Activated naive CD4-positive, alpha-beta T cell treated with anti-CD3 and anti-CD28 coated beads, Interleukin-2, amount 10 ng/mL, durations not matched to agents 7 days and 5 days (primary cell): ENCODE measurements around the gene CDH13.

Source experiments
- CTCF ChIA-PET: fragments of 350-600 bp; sonication (Branson Sonifier 250); formaldehyde crosslinking; loops from one replicate; lab custom pipeline; 2021; ENCODE audit warnings: antibody characterized with exemption; lab: Charles Lee
- DNase-seq: peaks from one replicate; pipeline ENCODE4 v3.0.0-alpha.2; 2020
- H3K27ac Mint-ChIP-seq: one replicate; pipeline ENCODE4 v1.8.0; 2021; ENCODE audit warnings: mild to moderate bottlenecking, moderate library complexity, mixed read lengths
- H3K27me3 Mint-ChIP-seq: one replicate; pipeline ENCODE4 v1.8.0; 2021; ENCODE audit warnings: mild to moderate bottlenecking, mixed read lengths
- H3K36me3 Mint-ChIP-seq: one replicate; pipeline ENCODE4 v1.8.0; 2021; ENCODE audit warnings: mixed read lengths
- H3K4me1 Mint-ChIP-seq: one replicate; pipeline ENCODE4 v1.8.0; 2021; ENCODE audit warnings: mixed read lengths
- H3K4me3 Mint-ChIP-seq: one replicate; pipeline ENCODE4 v1.8.0; 2021; ENCODE audit warnings: mild to moderate bottlenecking, moderate library complexity, mixed read lengths
- H3K9me3 Mint-ChIP-seq: one replicate; pipeline ENCODE4 v1.8.0; 2021; ENCODE audit warnings: mixed read lengths

CDH13 gene

DNA sequence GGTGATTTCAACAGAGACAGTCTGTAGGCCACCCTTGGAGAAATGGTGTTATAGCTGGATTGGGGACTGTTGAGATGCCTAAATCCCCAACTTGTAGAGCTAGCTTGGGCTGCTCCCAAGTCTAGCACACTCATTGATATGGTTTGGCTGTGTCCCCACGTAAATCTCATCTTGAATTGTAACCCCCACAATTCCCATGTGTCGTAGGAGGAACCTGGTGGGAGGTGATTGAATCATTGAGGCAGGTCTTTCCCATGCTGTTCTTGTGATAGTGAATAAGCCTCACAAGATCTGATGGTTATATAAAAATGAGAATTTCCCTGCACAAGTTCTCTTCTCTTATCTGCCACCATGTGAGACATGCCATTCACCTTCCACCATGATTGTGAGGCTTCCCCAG, 536.0 kb downstream of the CDH13 start:
- Mint-ChIP-seq H3K27me3 (no peaks in the 10 kb centered on the region), H3K4me1 (no peaks in the 10 kb centered on the region), H3K36me3 (no peaks in the 10 kb centered on the region), H3K9me3 (peaks cover 6% of the 10 kb centered on the region), H3K27ac (no peak overlapping the region), H3K4me3 (no peak overlapping the region)
- CTCF ChIA-PET: no interaction called here
- no peak for DNase-seq

GRCh38 chr16:83164816-83165215, 538.0 kb downstream of the CDH13 start:
- no peak for DNase-seq
- Mint-ChIP-seq H3K27me3 (no peaks in the 10 kb centered on the region), H3K4me1 (no peaks in the 10 kb centered on the region), H3K27ac (no peak overlapping the region), H3K36me3 (no peaks in the 10 kb centered on the region), H3K4me3 (no peak overlapping the region), H3K9me3 (peaks cover 4% of the 10 kb centered on the region)
- CTCF ChIA-PET: no interaction called here

GRCh38 chr16:83171396-83171795, 544.6 kb downstream of the CDH13 start:
- no peaks in the 10 kb centered on the region for H3K4me1 Mint-ChIP-seq
- H3K9me3 Mint-ChIP-seq: peaks cover 7% of the 10 kb centered on the region
- CTCF ChIA-PET: no interaction called here
- no peaks in the 10 kb centered on the region for H3K27me3 Mint-ChIP-seq
- no peaks in the 10 kb centered on the region for H3K36me3 Mint-ChIP-seq
- no peak for DNase-seq
- H3K27ac Mint-ChIP-seq: no peak overlapping the region
- no peak overlapping the region for H3K4me3 Mint-ChIP-seq

DNA sequence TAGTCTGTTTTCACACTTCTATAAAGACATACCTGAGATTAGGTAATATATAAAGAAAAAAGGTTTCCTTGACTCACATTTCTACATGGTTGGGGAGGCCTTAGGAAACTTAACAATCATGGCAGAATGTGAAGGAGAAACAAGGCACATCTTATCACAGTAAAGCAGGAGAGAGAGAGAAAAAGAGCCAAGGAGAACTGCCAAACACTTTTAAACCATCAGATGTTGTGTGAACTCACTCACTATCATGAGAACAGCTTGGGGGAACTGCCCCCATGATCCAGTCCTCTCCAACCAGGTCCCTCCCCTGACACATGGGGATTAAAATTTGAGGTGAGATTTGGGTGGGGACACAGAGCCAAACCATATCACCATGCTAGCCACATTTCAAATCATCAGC, 547.9 kb downstream of the CDH13 start:
- no peaks in the 10 kb centered on the region for H3K36me3 Mint-ChIP-seq
- H3K4me3 Mint-ChIP-seq: no peak overlapping the region
- H3K27ac Mint-ChIP-seq: no peak overlapping the region
- CTCF ChIA-PET: no interaction called here
- no peaks in the 10 kb centered on the region for H3K4me1 Mint-ChIP-seq
- no peak for DNase-seq
- H3K27me3 Mint-ChIP-seq: no peaks in the 10 kb centered on the region
- peaks cover 7% of the 10 kb centered on the region for H3K9me3 Mint-ChIP-seq

- Mint-ChIP-seq H3K36me3 (no peaks in the 10 kb centered on the region), H3K27me3 (no peaks in the 10 kb centered on the region), H3K4me1 (no peaks in the 10 kb centered on the region), H3K4me3 (no peak overlapping the region), H3K27ac (no peak overlapping the region), H3K9me3 (peaks cover 4% of the 10 kb centered on the region)
- no peak for DNase-seq
- CTCF ChIA-PET: no interaction called here
Measured at GRCh38 chr16:83176802-83177201, 550.0 kb downstream of the CDH13 start.

DNA sequence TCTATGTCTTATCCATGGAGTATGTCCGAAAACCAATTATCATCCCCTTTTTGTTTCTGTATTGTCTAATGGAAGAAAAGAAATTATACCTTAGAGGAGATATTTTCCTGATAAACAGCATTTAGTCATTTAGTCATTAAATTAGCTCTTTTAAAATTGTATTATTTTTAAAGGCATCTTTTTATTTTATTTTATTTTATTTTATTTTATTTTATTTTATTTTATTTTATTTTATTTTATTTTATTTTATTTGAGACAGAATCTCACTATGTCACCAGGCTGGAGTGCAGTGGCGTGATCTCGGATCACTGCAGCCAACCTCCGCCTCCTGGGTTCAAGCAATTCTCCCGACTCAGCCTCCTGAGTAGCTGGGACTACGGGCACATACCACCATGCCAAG, 559.1 kb downstream of the CDH13 start:
- Mint-ChIP-seq H3K4me3 (no peak overlapping the region), H3K4me1 (no peaks in the 10 kb centered on the region), H3K27me3 (no peaks in the 10 kb centered on the region), H3K27ac (no peak overlapping the region), H3K9me3 (no peaks in the 10 kb centered on the region), H3K36me3 (no peaks in the 10 kb centered on the region)
- no peak for DNase-seq
- CTCF ChIA-PET: no interaction called here

DNA sequence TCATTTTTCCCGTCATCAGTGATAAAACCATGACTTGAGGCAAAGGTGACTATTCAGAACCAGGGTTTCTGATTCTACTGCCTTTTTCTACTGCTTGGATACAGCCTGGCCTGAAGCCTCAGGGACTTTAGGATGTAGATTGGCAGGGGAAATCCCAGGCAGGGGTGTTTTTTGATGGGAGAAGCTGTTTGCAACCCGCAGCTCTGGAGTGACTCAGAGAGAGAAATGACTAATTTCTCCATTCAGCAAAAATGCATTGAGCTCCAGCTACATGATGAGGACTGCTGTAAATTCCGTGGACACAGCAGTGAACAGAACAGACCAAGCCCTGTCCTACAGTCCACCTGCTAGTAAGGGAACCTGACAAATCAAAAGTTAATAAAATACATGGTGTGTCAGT, 560.6 kb downstream of the CDH13 start:
- no peaks in the 10 kb centered on the region for H3K27me3 Mint-ChIP-seq
- no peaks in the 10 kb centered on the region for H3K36me3 Mint-ChIP-seq
- CTCF ChIA-PET: no interaction called here
- no peak for DNase-seq
- H3K4me3 Mint-ChIP-seq: no peak overlapping the region
- no peak overlapping the region for H3K27ac Mint-ChIP-seq
- no peaks in the 10 kb centered on the region for H3K4me1 Mint-ChIP-seq
- H3K9me3 Mint-ChIP-seq: no peaks in the 10 kb centered on the region

GRCh38 chr16:83196796-83197195, 570.0 kb downstream of the CDH13 start:
- H3K27me3 Mint-ChIP-seq: no peaks in the 10 kb centered on the region
- no peak overlapping the region for H3K4me3 Mint-ChIP-seq

GRCh38 chr16:83197450-83197849, 570.7 kb downstream of the CDH13 start:
- H3K36me3 Mint-ChIP-seq: no peaks in the 10 kb centered on the region
- no peaks in the 10 kb centered on the region for H3K4me1 Mint-ChIP-seq
- CTCF ChIA-PET: no interaction called here

More at GRCh38 chr16:83196796-83197195, 570.0 kb downstream of the CDH13 start:
- H3K27ac Mint-ChIP-seq: no peak overlapping the region
- H3K9me3 Mint-ChIP-seq: peaks cover 3% of the 10 kb centered on the region
- CTCF ChIA-PET: no interaction called here
- H3K36me3 Mint-ChIP-seq: no peaks in the 10 kb centered on the region
- DNase-seq: no peak
- no peaks in the 10 kb centered on the region for H3K4me1 Mint-ChIP-seq

DNA sequence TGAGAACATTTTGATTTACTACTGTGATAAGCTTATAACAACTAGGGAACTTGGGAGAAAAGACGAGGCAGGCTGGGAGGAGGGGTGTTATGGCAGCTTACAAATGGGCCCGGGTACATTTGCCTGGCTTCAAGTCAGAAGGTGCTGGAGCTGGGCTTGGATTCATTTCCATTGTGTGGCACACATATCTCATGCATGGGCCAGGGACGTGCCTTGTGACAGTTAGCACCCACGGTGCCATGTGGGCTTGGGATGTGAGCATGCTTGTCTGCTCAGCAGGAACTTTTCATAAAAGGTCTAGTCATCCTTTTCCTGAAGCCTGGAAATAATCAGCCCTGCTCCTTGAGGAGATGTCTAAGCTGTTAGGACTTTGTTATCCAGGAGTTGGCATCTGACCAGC, 572.2 kb downstream of the CDH13 start:
- Mint-ChIP-seq H3K4me1 (no peaks in the 10 kb centered on the region), H3K27ac (no peak overlapping the region), H3K36me3 (no peaks in the 10 kb centered on the region), H3K27me3 (no peaks in the 10 kb centered on the region), H3K4me3 (no peak overlapping the region), H3K9me3 (peaks cover 3% of the 10 kb centered on the region)
- CTCF ChIA-PET: interaction anchor here (0.6 kb wide), 1 partner anchor 1179 kb away, joined by 3 read pairs; no protein-coding TSS in a partner anchor
- no peak for DNase-seq

More at GRCh38 chr16:83197450-83197849, 570.7 kb downstream of the CDH13 start:
- no peak for DNase-seq
- Mint-ChIP-seq H3K4me3 (no peak overlapping the region), H3K27ac (no peak overlapping the region), H3K9me3 (peaks cover 3% of the 10 kb centered on the region), H3K27me3 (no peaks in the 10 kb centered on the region)

GRCh38 chr16:83200005-83200779, 573.4 kb downstream of the CDH13 start:
- no peak for DNase-seq
- CTCF ChIA-PET: no interaction called here
- Mint-ChIP-seq H3K36me3 (no peaks in the 10 kb centered on the region), H3K9me3 (peaks cover 3% of the 10 kb centered on the region), H3K4me3 (no peak overlapping the region), H3K27me3 (no peaks in the 10 kb centered on the region), H3K4me1 (no peaks in the 10 kb centered on the region), H3K27ac (no peak overlapping the region)

- CTCF ChIA-PET: no interaction called here
- no peaks in the 10 kb centered on the region for H3K27me3 Mint-ChIP-seq
- H3K27ac Mint-ChIP-seq: no peak overlapping the region
- H3K36me3 Mint-ChIP-seq: no peaks in the 10 kb centered on the region
- no peak overlapping the region for H3K4me3 Mint-ChIP-seq
- peaks cover 3% of the 10 kb centered on the region for H3K9me3 Mint-ChIP-seq
- DNase-seq: no peak
- no peaks in the 10 kb centered on the region for H3K4me1 Mint-ChIP-seq
Measured at GRCh38 chr16:83201748-83202147, 575.0 kb downstream of the CDH13 start.

DNA sequence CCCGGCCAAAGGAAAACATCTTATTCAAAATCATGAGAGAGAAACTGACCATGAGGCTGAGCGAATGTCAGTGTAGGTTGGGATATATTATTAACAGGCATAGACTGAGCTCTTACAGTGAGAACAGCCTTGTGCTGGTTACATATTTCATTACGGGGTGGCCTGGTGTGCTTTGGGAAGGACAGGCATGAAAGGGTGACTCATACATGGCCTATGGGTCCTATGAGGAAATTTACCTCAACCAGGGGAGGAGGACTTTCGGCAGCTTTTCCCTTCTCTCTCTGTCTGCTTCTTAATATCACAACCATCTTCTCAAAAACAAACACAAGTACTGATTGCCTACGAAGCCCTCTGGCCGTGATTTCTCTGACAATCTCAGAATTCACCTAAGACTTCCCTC, 579.1 kb downstream of the CDH13 start:
- H3K27me3 Mint-ChIP-seq: no peaks in the 10 kb centered on the region
- H3K9me3 Mint-ChIP-seq: peaks cover 3% of the 10 kb centered on the region
- DNase-seq: no peak
- CTCF ChIA-PET: interaction anchor here (0.6 kb wide), 1 partner anchor 13 kb away, joined by 3 read pairs; no protein-coding TSS in a partner anchor
- H3K27ac Mint-ChIP-seq: no peak overlapping the region
- no peaks in the 10 kb centered on the region for H3K4me1 Mint-ChIP-seq
- H3K36me3 Mint-ChIP-seq: no peaks in the 10 kb centered on the region
- H3K4me3 Mint-ChIP-seq: no peak overlapping the region

DNA sequence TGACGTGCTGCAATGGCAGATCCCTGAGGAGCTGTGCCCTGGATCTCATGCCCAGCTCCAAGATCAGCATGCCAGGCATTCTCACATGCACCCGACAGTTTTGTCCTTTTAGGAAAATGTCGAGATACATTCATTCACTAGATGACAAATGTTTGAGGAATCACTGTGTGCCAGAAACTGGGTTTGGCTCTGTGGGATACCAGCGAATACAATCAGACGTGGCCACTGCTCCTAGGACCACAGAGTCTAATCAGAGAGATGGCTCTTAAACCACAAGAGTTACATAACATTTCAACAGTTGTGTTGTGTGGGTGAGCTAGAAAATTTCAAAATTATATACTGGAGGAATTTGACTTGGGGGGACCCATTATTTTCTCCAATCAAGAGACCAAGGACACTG, 579.7 kb downstream of the CDH13 start:
- Mint-ChIP-seq H3K36me3 (no peaks in the 10 kb centered on the region), H3K4me1 (no peaks in the 10 kb centered on the region), H3K9me3 (no peaks in the 10 kb centered on the region), H3K4me3 (no peak overlapping the region), H3K27me3 (no peaks in the 10 kb centered on the region), H3K27ac (no peak overlapping the region)
- CTCF ChIA-PET: no interaction called here
- DNase-seq: no peak

DNA sequence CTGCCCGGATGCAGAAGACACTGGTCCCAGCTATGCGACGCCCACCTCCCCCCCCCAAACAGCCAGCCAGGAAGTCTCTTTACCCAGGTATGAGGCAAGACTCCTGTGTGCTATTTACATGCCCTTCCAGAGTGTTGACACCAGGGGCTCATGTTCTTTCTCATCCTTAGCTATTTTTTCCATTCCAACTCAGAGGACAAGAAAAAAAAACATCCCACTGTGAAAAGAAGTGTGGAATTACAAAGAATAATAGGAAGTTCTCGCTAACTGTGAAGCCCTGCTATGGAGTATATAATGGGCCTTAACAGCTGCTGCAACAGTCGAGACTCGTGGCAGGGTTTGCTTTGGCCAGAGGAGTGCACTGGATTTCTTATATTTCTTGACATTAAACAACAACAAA, 584.9 kb downstream of the CDH13 start:
- no peak overlapping the region for H3K27ac Mint-ChIP-seq

More for the DNA sequence above, 584.9 kb downstream of the CDH13 start:
- CTCF ChIA-PET: no interaction called here
- Mint-ChIP-seq H3K4me1 (no peaks in the 10 kb centered on the region), H3K4me3 (no peak overlapping the region), H3K9me3 (peaks cover 5% of the 10 kb centered on the region), H3K27me3 (no peaks in the 10 kb centered on the region), H3K36me3 (no peaks in the 10 kb centered on the region)
- DNase-seq: no peak
